Measurements from ENCODE around the gene FREM2.

Gene FREM2

GRCh38 chr13:38759390-38759789 lies 72.5 kb downstream of the FREM2 start:
- no peaks in the 10 kb centered on the region for H3K36me3 Mint-ChIP-seq (ENCODE audit: low read depth)
- no peaks in the 10 kb centered on the region for H3K4me1 Mint-ChIP-seq (ENCODE audit: low read depth)
- no peak overlapping the region for H3K27ac Mint-ChIP-seq
- no peaks in the 10 kb centered on the region for H3K9me3 Mint-ChIP-seq
- H3K27me3 Mint-ChIP-seq = no peaks in the 10 kb centered on the region
- intact Hi-C loops (cut with micrococcal nuclease) = no loop called here
- no peak overlapping the region for H3K4me3 Mint-ChIP-seq

DNA sequence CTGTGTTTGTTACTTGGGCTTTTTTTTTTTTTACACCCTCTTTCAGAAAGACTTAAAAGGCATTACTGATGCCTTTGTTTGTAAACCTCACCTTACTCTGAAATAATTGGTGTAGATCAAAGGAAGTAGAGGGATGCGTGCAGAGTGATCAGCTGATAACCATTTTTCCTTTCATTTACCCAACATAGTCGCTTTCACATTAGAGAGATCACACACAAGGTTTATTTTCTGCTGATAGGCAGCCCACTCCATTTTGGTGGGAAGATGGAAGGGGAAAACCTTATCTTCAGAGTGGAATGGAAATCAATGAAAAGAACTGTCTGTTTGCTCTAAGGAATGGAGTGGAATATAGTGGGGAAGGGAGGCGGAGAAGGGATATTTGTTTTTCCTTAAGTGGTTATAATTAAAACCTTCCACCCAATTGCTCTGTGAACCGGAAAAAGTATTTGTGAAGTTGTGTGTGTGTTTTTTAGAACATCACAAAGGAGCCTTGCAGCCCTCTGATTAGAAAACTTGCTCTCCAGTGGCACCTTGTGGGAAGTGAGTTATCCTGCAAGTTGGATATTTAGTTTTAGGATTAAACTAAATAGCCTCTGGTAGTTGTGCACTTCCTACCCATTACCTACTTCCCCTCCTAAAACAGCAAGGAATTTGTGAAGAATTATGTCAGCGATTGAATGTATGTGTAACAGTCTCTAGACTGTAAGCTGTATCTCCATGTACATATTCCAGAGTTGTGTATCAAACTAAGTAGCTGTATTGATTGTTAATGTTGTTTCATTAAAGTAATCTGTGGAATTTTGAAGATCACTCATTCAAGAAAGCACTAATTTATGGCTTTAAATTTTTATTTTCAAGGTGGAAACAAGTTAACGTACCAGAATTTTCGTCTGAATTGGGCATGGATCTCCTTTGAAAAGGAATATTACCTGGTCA lies 76.8 kb downstream of the FREM2 start:
- Mint-ChIP-seq H3K36me3 (ENCODE audit: low read depth) (no peaks in the 10 kb centered on the region), H3K4me1 (ENCODE audit: low read depth) (no peaks in the 10 kb centered on the region), H3K9me3 (no peaks in the 10 kb centered on the region), H3K27me3 (no peaks in the 10 kb centered on the region), H3K4me3 (no peak overlapping the region), H3K27ac (no peak overlapping the region)
- intact Hi-C loops (cut with micrococcal nuclease) = no loop called here

GRCh38 chr13:38766799-38767198 lies 79.9 kb downstream of the FREM2 start:
- intact Hi-C loops (cut with micrococcal nuclease) = no loop called here
- H3K4me3 Mint-ChIP-seq = no peak overlapping the region

DNA sequence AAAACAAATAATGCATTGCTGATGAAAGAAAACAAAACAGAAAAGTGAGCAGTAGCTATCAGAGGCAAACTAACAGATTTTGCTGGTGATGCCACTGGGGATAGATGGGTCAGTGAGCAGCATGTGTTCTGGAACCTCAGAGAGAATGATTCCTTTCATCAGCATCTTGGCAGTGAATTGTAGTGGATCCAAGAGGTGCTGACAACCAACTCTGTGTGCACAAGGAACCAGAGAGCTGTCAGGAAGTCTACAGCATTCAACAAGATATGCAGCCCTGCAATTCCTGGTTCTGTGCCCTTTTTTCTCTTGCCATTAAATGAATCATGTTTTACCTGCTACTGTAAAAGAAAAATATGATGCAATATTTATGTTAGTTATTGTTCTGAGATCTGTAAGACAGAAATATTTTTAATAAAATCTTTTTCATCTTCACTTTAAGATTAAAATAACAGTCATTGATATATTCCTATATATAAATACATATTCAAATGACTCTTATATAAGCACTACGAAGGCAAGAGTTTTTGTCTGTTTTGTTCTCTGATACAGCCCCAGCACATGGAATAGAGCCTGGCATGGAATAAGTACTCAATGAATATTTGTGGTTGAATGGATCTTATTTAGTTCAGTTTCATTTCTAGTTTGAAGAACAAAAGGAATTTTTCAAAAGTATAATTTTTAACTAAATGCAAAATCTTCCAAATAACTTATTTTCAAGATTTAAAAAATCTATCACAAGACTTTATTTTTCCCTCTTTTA lies 80.8 kb downstream of the FREM2 start:
- H3K27me3 Mint-ChIP-seq = no peaks in the 10 kb centered on the region
- H3K4me3 Mint-ChIP-seq = no peak overlapping the region
- H3K27ac Mint-ChIP-seq = no peak overlapping the region
- H3K4me1 Mint-ChIP-seq (ENCODE audit: low read depth) = no peaks in the 10 kb centered on the region
- H3K36me3 Mint-ChIP-seq (ENCODE audit: low read depth) = no peaks in the 10 kb centered on the region
- no peaks in the 10 kb centered on the region for H3K9me3 Mint-ChIP-seq
- intact Hi-C loops (cut with micrococcal nuclease) = no loop called here

More at GRCh38 chr13:38766799-38767198, 79.9 kb downstream of the FREM2 start:
- Mint-ChIP-seq H3K9me3 (no peaks in the 10 kb centered on the region), H3K4me1 (ENCODE audit: low read depth) (no peaks in the 10 kb centered on the region), H3K27me3 (no peaks in the 10 kb centered on the region), H3K27ac (no peak overlapping the region), H3K36me3 (ENCODE audit: low read depth) (no peaks in the 10 kb centered on the region)

DNA sequence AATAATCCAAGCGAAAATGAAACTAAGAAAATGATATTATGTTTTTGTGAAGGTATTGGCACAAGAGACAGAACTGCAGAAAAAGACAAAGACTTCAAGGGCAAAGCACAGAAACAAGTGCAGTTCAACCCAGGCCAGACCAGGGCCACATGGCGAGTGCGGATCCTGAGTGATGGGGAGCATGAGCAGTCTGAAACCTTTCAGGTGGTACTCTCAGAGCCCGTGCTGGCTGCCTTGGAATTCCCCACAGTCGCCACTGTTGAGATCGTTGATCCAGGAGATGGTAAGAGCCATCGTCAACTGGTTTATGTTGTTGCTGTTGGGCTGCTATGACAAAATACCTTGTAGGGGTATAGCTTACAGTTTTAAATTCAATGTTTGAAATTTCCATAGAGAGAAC lies 82.6 kb downstream of the FREM2 start:
- Mint-ChIP-seq H3K36me3 (ENCODE audit: low read depth) (no peaks in the 10 kb centered on the region), H3K4me3 (no peak overlapping the region), H3K9me3 (no peaks in the 10 kb centered on the region), H3K27ac (no peak overlapping the region), H3K4me1 (ENCODE audit: low read depth) (no peaks in the 10 kb centered on the region), H3K27me3 (no peaks in the 10 kb centered on the region)
- intact Hi-C loops (cut with micrococcal nuclease) = no loop called here

- Mint-ChIP-seq H3K27me3 (no peaks in the 10 kb centered on the region), H3K4me1 (ENCODE audit: low read depth) (no peaks in the 10 kb centered on the region), H3K36me3 (ENCODE audit: low read depth) (no peaks in the 10 kb centered on the region)
Measured at GRCh38 chr13:38775085-38775484, 88.2 kb downstream of the FREM2 start.

DNA sequence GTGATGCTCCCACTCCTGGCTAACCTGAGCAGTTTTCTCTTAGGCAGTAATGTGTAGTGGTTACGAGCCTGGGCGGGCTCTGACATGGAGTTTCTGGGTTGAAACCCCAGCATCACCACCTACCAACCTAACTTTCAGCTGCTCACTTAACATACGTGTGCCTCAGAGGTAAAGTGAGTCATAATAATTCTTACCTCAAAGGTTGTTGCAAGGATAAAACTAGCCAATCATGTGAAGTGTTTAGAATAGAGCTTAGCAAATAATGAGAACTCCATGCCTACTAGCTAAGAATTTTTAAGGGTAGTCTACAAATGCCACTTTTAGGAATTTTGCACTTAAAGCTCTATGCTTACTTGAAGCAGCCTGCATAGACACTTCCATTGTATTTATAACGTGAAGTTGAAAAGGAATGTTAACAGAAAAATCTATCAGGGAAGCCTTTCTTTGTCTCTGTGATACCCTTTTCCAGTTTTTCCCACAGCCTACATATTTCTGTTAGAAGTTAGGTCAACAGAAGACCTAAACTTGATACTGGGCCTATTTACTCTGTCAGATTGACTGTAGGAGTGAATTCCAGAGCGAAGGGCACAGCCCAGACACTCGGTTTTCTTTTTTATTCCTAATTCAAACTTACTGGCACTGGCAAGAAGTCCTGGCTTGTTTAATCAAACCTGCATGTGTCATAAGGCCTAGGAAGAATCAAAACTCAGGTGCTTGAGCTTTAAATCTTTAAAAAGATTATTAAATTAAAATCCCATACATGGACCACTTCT lies 90.7 kb downstream of the FREM2 start:
- Mint-ChIP-seq H3K27ac (no peak overlapping the region), H3K4me3 (no peak overlapping the region), H3K4me1 (ENCODE audit: low read depth) (no peaks in the 10 kb centered on the region), H3K27me3 (no peaks in the 10 kb centered on the region), H3K36me3 (ENCODE audit: low read depth) (no peaks in the 10 kb centered on the region), H3K9me3 (no peaks in the 10 kb centered on the region)
- intact Hi-C loops (cut with micrococcal nuclease) = no loop called here

More at GRCh38 chr13:38775085-38775484, 88.2 kb downstream of the FREM2 start:
- intact Hi-C loops (cut with micrococcal nuclease) = no loop called here
- no peaks in the 10 kb centered on the region for H3K9me3 Mint-ChIP-seq
- H3K4me3 Mint-ChIP-seq = no peak overlapping the region
- no peak overlapping the region for H3K27ac Mint-ChIP-seq

DNA sequence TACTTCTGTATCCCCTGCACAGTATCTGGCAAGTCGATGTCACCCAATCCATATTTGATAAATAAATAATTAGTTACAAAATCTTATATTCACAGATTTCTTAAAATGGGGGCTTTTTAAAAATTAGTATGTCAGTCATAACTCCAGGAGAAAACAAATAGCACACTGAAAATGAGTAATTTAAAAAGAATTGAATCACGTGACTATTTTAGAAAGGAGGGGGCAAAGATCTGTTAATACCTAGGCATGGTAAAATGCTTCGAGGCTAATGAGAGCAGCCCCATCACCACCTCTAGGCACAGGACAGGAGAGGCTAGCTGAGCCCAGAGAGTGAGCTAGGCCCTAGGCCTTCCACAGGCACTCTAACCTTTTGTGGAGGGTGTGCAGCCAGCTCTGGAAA lies 94.7 kb downstream of the FREM2 start:
- H3K4me3 Mint-ChIP-seq = no peak overlapping the region
- intact Hi-C loops (cut with micrococcal nuclease) = no loop called here
- H3K36me3 Mint-ChIP-seq (ENCODE audit: low read depth) = no peaks in the 10 kb centered on the region
- no peaks in the 10 kb centered on the region for H3K4me1 Mint-ChIP-seq (ENCODE audit: low read depth)
- H3K27ac Mint-ChIP-seq = no peak overlapping the region
- no peaks in the 10 kb centered on the region for H3K9me3 Mint-ChIP-seq
- no peaks in the 10 kb centered on the region for H3K27me3 Mint-ChIP-seq

GRCh38 chr13:38784036-38784880 lies 97.4 kb downstream of the FREM2 start:
- Mint-ChIP-seq H3K27me3 (no peaks in the 10 kb centered on the region), H3K27ac (no peak overlapping the region), H3K36me3 (ENCODE audit: low read depth) (no peaks in the 10 kb centered on the region), H3K9me3 (no peaks in the 10 kb centered on the region), H3K4me3 (no peak overlapping the region), H3K4me1 (ENCODE audit: low read depth) (no peaks in the 10 kb centered on the region)
- intact Hi-C loops (cut with micrococcal nuclease) = no loop called here

GRCh38 chr13:38785042-38785441 lies 98.2 kb downstream of the FREM2 start:
- no peak overlapping the region for H3K27ac Mint-ChIP-seq
- H3K4me1 Mint-ChIP-seq (ENCODE audit: low read depth) = no peaks in the 10 kb centered on the region
- H3K36me3 Mint-ChIP-seq (ENCODE audit: low read depth) = no peaks in the 10 kb centered on the region
- H3K27me3 Mint-ChIP-seq = no peaks in the 10 kb centered on the region
- H3K9me3 Mint-ChIP-seq = no peaks in the 10 kb centered on the region
- intact Hi-C loops (cut with micrococcal nuclease) = no loop called here
- no peak overlapping the region for H3K4me3 Mint-ChIP-seq

GRCh38 chr13:38785490-38785889 lies 98.6 kb downstream of the FREM2 start:
- Mint-ChIP-seq H3K9me3 (no peaks in the 10 kb centered on the region), H3K27ac (no peak overlapping the region), H3K4me3 (no peak overlapping the region), H3K36me3 (ENCODE audit: low read depth) (no peaks in the 10 kb centered on the region), H3K4me1 (ENCODE audit: low read depth) (no peaks in the 10 kb centered on the region), H3K27me3 (no peaks in the 10 kb centered on the region)
- intact Hi-C loops (cut with micrococcal nuclease) = no loop called here

GRCh38 chr13:38787550-38787949 lies 100.7 kb downstream of the FREM2 start:
- no peak overlapping the region for H3K4me3 Mint-ChIP-seq
- no peaks in the 10 kb centered on the region for H3K27me3 Mint-ChIP-seq
- no peaks in the 10 kb centered on the region for H3K9me3 Mint-ChIP-seq
- no peaks in the 10 kb centered on the region for H3K36me3 Mint-ChIP-seq (ENCODE audit: low read depth)
- no peaks in the 10 kb centered on the region for H3K4me1 Mint-ChIP-seq (ENCODE audit: low read depth)
- no peak overlapping the region for H3K27ac Mint-ChIP-seq
- intact Hi-C loops (cut with micrococcal nuclease) = no loop called here

- intact Hi-C loops (cut with micrococcal nuclease) = no loop called here
- no peak overlapping the region for H3K4me3 Mint-ChIP-seq
- no peaks in the 10 kb centered on the region for H3K36me3 Mint-ChIP-seq (ENCODE audit: low read depth)
- peaks cover 5% of the 10 kb centered on the region for H3K9me3 Mint-ChIP-seq
- H3K27me3 Mint-ChIP-seq = no peaks in the 10 kb centered on the region
- no peak overlapping the region for H3K27ac Mint-ChIP-seq
- no peaks in the 10 kb centered on the region for H3K4me1 Mint-ChIP-seq (ENCODE audit: low read depth)
Measured at GRCh38 chr13:38796890-38797289, 110.0 kb downstream of the FREM2 start.
